Measurements from ENCODE around the gene MAP3K13.

The MAP3K13 gene

DNA sequence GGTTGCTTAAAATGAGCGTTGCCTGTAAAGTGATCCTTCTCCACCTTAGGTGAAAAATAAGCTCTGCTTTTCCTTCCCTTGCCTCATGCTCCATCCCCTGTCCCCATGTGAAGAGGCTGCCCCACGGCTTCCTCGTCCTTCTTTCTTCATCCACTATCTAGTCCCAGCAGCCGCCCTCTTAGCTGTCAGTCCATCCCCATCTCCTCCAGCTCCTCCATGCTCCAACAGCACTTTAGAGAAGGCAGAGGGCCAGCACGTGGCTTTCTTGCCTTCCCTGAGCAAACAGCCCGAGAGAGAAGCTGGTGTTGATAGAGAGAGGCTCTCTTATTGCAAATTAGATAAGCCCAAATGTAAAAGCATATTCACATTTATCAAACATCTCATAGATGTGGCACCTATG is 144.9 kb downstream of the MAP3K13 start:
- CTCF ChIA-PET, result interaction anchor here (1.2 kb wide), 2 partner anchors 15 to 52 kb away, joined by 3 to 4 read pairs; no protein-coding TSS in a partner anchor
- TF ChIP-seq, protein P1, sequence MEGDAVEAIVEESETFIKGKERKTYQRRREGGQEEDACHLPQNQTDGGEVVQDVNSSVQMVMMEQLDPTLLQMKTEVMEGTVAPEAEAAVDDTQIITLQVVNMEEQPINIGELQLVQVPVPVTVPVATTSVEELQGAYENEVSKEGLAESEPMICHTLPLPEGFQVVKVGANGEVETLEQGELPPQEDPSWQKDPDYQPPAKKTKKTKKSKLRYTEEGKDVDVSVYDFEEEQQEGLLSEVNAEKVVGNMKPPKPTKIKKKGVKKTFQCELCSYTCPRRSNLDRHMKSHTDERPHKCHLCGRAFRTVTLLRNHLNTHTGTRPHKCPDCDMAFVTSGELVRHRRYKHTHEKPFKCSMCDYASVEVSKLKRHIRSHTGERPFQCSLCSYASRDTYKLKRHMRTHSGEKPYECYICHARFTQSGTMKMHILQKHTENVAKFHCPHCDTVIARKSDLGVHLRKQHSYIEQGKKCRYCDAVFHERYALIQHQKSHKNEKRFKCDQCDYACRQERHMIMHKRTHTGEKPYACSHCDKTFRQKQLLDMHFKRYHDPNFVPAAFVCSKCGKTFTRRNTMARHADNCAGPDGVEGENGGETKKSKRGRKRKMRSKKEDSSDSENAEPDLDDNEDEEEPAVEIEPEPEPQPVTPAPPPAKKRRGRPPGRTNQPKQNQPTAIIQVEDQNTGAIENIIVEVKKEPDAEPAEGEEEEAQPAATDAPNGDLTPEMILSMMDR (IDR thresholded peaks at IDR 0.05; ENCODE audit: control extremely low read depth, extremely low read depth, low read depth, missing control alignments), result no peak
- DNase-seq (ENCODE audit: extremely low spot score), result no peak

DNA sequence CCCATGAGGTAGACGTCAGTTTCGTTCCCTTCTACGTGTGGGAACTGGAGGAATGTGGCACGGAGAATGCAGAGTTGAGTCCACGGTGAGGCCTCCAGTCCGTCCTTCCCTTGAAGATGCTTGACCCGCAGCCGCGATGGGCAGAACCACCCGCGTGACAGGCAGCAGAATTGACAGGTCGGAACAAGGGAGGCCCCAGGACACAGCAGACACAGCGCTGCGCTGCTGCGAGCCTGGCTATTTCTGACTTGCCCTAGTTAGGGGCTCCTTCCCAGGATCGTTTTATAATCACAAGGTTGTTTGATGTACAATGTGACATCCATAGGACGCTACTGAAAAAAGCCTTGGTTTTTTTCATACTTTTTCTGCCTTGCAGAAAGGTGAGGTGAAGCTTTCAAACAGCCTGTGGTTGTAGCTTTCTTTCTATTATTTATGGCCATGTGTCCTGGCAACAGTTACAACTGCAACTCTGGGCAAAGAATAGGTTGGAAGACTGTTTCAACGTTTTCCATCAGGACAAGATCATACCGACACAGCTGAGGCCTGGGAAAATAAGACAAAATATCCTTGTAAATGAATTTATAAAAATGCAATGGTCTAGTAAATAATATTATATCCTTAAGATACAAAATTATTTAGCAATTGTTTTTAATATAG is 145.5 kb downstream of the MAP3K13 start:
- POLR2A ChIA-PET, result no interaction called here
- TF ChIP-seq, protein P1 (IDR thresholded peaks at IDR 0.05; ENCODE audit: control extremely low read depth, extremely low read depth, low read depth, missing control alignments), result no peak
- CTCF ChIA-PET, result interaction anchor here (1.2 kb wide), 2 partner anchors 15 to 51 kb away, joined by 3 to 4 read pairs; no protein-coding TSS in a partner anchor
- DNase-seq (ENCODE audit: extremely low spot score), result no peak

More for the DNA sequence above, 144.9 kb downstream of the MAP3K13 start:
- POLR2A ChIA-PET, result no interaction called here

DNA sequence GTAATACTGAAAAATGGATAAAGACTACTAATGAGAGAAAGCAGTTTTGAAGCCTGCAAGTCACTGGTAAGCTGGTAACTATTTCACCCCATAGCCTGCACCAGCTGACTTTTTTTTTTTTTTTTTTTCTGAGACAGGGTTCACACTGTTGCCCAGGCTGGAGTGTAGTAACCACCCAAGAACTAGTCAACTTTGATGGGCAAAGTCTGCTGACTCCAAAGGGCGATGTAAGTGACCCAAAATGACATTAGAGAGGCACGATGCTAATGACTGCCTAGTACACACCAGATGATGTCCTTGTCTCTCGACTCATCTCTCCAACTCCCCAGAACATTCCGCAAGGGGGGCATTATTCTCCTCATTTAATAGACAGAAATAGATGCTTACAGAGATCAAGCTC is 148.8 kb downstream of the MAP3K13 start:
- TF ChIP-seq, protein P1 (IDR thresholded peaks at IDR 0.05; ENCODE audit: control extremely low read depth, extremely low read depth, low read depth, missing control alignments), result no peak
- POLR2A ChIA-PET, result no interaction called here
- no peak for DNase-seq (ENCODE audit: extremely low spot score)
- CTCF ChIA-PET, result interaction anchor here (1.1 to 3.0 kb wide), 3 partner anchors 13 to 63 kb away, joined by 3 to 12 read pairs (median 4); no protein-coding TSS in a partner anchor

DNA sequence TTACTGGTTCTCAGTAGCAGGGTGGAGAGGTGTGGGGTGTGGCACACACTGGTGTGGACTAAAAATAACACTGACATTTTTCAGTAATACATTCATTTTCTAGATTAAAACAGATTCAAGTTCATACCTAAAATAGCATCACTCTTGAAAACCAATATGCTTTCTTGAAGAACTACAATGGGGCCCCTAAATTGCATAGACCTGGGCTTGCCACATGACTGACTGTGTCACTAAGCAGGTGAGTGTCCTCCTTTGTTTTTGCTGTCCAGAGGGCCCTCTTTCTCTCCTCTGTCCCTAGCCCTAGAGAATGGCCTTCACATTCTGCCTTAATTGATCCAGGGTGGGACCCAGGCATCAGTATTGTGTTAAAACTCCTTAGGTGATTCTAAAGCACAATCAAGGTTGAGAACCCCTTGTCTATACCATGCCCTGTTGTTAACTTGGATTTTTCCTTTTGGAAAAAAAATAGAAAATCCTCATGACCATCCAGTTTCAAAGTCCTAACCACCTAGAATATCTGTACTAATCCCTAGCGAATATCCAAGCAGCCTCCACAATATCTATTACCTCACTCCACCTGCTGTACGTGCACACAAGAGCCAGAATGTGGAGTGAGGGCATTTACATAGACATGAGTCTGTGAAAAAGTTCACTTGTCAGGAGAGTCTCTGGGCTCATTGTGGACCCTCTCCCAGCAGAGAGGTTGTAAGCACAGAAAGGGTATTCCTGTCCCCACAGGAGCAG is 154.6 kb downstream of the MAP3K13 start:
- ChIA-PET CTCF (interaction anchor here (1.3 to 1.9 kb wide), 3 partner anchors 13 to 55 kb away, joined by 3 to 6 read pairs (median 5); no protein-coding TSS in a partner anchor), POLR2A (no interaction called here)

DNA sequence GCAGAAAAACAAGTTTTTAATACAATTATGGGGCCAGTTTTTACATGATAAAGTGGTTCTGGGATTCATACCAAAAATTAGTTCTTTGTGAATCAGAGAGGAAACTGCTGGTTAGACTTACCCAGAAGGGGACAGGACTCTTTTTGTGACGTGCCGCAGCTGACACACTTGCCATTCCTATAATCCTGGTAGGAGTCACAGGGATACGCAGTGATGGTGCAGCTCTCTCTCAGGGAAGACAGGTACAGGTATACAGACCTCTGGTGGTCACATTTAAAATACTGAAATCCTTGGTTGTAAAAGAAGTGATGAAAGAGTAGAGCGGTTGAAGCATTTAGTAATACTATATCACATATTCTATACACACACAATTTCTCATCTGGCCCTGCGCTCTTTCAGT is 156.1 kb downstream of the MAP3K13 start:
- no peak for DNase-seq (ENCODE audit: extremely low spot score)
- ChIA-PET CTCF (interaction anchor here (1.3 kb wide), 1 partner anchor 12 kb away, joined by 3 read pairs; no protein-coding TSS in a partner anchor), POLR2A (no interaction called here)
- TF ChIP-seq, protein P1 (IDR thresholded peaks at IDR 0.05; ENCODE audit: control extremely low read depth, extremely low read depth, low read depth, missing control alignments), result no peak

More for the DNA sequence above, 154.6 kb downstream of the MAP3K13 start:
- DNase-seq (ENCODE audit: extremely low spot score), result no peak
- TF ChIP-seq, protein P1 (IDR thresholded peaks at IDR 0.05; ENCODE audit: control extremely low read depth, extremely low read depth, low read depth, missing control alignments), result no peak

DNA sequence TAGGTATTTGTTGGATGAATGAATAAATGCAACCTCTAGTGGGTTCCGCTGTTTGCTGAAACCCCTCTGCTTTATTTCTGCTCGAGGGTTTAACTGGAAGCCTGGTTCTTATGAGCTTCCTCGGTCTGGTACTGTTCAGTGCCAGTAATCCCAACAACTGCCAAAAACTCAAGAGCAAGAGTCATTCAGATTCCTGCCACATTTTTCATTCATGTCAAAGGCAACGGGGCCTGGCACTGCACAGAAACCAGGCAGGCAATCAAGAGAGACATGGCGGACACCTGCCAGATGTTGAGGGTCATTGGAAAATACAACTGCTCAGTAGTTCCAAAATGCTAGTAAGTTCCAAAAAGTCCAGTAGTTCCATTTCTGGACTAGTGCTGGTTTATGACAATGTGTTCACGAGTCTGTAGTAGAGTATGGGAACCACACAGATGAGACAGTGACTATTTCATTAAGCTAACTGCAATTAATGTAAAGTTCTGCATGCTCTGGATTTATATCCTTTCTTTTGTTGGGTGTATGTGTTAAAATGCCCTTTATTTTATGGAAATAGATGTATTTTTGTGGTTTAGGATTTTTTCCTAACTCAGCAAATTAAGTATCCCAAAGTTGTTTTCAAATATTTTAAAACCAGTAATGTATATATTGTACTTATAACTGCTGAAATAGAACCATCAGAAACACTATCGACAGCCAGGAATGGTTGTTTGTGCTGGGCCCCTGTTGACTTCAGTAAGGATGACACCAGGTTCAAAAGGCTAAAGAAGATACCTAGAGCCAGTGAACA is 158.6 kb downstream of the MAP3K13 start:
- TF ChIP-seq, protein P1 (IDR thresholded peaks at IDR 0.05; ENCODE audit: control extremely low read depth, extremely low read depth, low read depth, missing control alignments), result no peak
- POLR2A ChIA-PET, result no interaction called here
- CTCF ChIA-PET, result interaction anchor here (1.5 to 1.9 kb wide), 4 partner anchors 9 to 53 kb away, joined by 4 to 6 read pairs (median 6); no protein-coding TSS in a partner anchor
- no peak for DNase-seq (ENCODE audit: extremely low spot score)

All from GM10248 (cell line).